Stimulated activated CD8-positive, alpha-beta memory T cell treated with anti-CD3 and anti-CD28 coated beads, Interleukin-12 subunit alpha, Interleukin-12 subunit beta, amount 100 ng/mL, for 1 hour (primary cell): ENCODE results near the gene ATAD1.
"Not testable (repeated sequence)": the region's sequence is repeated elsewhere in the genome, so short reads cannot be mapped to it uniquely, and the experiment has no call there.

Experiments
- DNase-seq: peaks from one replicate; pipeline ENCODE4 v3.0.0-alpha.2; 2020; ENCODE audit warnings: low read depth

The ATAD1 gene

GRCh38 chr10:87753995-87754866 lies 63.8 kb downstream of the ATAD1 start:
- no peak for DNase-seq

DNA sequence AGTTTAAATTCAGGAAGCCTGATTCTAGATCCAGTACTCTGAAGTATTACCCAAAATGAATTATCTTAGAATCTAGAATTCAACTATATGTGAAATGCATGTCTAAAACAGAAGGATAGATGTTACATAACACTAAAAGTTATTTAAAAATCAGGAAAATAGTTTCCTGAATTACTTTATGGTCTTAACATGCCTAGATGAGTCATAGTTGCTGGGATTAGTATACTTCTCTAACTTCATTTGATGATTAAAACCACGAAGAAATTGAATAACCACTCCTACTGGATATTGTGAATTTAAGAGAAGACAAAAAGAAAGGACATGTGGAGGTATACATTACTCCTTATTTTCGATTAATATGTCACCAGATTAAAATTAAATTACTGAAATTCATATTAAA lies 65.5 kb downstream of the ATAD1 start:
- no peak for DNase-seq

DNA sequence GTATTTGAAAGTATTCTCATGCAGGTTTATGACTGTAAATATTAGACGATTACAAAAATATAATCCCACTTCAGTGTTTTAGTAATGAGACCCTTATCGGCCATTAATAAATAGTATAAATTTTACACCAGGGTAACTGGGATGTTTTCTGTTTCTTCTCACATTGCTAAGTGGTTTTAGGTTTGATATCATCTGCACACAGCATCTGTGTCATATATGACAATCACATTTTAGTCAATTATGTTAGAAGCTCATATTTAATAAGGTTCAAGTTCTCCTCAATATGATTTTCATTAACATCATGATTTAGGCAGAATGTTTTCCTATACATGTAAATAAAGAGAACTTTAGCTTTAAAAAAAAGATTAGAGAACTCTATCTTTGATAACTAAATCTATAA lies 66.8 kb downstream of the ATAD1 start:
- DNase-seq, result no peak

- DNase-seq, result no peak
Observed at GRCh38 chr10:87750817-87751216, 67.2 kb downstream of the ATAD1 start.

GRCh38 chr10:87750001-87750671 lies 67.9 kb downstream of the ATAD1 start:
- no peak for DNase-seq

- DNase-seq, result not testable (repeated sequence)
Observed at GRCh38 chr10:87748244-87748643, 69.8 kb downstream of the ATAD1 start.

- no peak for DNase-seq
Observed at GRCh38 chr10:87746911-87747310, 71.1 kb downstream of the ATAD1 start.

DNA sequence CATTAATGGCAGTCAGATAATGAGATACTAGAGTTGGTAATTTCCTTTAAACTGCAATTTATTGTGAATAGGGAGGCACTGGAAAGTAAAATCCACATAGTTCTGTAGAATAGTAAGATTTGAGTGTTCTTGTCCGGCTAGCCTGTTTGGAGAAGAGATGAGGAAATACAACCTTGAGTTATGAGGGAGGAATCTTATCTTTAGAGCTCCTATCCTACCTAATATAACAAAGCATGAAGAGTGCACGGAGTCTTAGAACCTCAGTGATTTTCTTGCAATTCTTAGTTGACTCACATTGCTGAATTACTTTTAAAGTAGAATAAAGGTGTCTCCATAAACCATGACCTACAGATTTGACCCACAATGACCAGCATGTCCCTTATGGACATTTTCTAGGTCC lies 73.4 kb downstream of the ATAD1 start:
- no peak for DNase-seq

DNA sequence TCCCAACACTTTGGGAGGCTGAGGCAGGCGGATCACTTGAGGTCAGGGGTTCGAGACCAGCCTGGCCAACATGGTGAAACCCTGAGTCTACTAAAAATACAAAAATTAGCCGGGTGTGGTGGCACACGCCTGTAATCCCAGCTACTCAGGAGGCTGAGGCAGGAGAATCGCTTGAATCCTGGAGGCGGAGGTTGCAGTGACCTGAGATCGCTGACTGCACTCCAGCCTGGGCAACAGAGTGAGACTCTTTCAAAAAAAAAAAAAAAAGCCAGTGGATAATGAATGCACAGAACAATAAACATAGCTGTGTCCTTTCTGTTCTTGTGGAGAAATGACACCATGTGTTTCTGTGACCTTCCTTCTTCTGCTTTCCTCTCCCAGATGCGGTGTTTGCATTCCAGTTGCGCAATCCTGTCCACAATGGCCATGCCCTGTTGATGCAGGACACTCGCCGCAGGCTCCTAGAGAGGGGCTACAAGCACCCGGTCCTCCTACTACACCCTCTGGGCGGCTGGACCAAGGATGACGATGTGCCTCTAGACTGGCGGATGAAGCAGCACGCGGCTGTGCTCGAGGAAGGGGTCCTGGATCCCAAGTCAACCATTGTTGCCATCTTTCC lies 74.9 kb downstream of the ATAD1 start:
- DNase-seq, result not testable (repeated sequence)

DNA sequence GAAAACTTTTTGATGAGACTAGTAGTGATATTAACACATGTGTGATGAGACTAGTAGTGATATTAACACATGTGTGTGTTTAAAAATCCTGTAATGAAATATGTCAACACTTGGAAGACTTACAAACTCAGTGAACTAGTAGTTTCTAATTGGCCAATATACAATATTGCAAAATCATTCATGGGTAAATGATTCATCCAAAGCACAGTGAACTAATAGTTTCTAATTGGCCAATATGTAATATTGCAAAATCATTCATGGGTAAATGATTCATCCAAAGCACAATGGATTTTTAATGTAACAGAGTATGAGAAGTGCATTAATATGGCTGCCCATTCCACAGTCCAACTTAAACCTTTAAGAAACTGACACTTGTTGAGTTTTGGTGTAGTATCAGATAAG lies 77.8 kb downstream of the ATAD1 start:
- no peak for DNase-seq

GRCh38 chr10:87739703-87740102 lies 78.3 kb downstream of the ATAD1 start:
- DNase-seq, result no peak

DNA sequence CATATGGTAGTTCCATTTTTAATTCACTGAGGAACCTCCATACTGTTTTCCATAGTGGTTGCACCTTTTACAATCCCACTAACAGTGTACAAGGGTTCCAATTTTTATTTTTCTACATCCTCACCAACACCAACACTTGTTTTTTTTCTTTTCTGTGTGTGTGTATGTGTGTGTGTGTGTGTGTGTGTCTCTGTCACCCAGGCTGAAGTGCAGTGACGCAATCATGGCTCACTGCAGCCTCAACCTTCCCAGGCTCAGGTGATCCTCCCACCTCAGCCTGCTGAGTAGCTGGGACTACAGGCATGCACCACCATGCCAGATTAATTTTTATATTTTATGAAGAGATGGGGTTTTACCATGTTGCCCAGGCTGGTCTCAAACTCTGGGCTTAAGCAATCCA lies 79.8 kb downstream of the ATAD1 start:
- not testable (repeated sequence) for DNase-seq

DNA sequence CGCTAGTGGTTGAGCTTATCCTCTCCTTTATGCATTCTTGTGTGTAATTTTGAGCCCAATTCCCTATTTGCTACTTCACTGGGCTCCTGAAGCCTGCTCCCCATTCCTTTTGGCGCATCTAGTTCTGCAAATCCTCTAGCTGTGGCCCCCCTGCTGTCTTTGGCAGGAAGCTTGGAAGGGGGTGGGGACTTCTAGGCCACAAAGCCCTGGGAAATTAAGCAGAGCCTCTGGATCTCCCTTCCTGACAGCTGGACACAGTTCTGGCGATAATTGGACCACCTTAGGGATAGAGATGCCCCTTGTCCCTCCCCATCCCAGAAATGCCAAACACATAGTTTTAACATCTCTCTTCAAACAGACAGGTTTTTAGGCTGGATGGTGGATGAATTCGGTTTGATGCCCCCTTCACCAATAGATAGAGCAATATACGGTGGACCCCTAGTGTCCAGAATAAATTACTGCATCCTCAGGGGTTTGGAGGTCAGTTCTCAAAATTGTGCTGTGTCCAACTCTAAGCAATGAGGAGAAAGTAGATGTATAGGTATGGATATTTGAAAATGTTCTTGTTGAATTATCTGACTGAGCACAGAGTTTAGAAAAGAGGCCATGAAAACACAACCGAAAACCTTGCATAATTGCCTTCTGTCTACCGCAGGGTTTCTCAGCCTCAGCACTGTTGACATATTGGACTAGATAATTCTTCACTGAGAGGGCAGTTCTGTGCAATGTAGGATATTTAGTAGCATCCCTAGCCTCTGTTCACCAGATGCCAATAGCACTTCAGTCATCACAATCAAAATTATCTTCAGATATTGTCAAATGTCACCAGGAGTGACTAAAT lies 82.8 kb downstream of the ATAD1 start:
- DNase-seq, result no peak

- no peak for DNase-seq
Observed at GRCh38 chr10:87733081-87733480, 84.9 kb downstream of the ATAD1 start.

- no peak for DNase-seq
Observed at GRCh38 chr10:87729940-87730339, 88.1 kb downstream of the ATAD1 start.

DNA sequence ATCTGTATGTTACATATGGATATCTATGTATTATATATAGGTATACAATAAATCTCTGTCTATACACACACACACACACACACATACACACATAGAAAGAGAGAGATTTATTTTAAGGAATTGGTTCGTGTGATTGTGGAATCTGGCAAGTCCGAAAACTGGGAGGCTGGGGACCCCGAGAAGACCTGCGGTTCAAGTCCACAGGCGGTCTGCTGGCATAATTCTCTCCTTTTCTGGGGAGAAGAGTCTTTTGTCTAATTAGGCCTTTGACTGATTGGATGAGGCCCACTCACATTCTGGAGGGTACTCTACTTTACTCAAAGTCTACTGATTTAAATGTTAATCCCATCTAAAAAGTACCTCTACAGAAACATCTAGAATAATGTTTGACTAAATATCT lies 93.2 kb downstream of the ATAD1 start:
- no peak for DNase-seq

GRCh38 chr10:87723500-87723899 lies 94.5 kb downstream of the ATAD1 start:
- DNase-seq, result no peak

DNA sequence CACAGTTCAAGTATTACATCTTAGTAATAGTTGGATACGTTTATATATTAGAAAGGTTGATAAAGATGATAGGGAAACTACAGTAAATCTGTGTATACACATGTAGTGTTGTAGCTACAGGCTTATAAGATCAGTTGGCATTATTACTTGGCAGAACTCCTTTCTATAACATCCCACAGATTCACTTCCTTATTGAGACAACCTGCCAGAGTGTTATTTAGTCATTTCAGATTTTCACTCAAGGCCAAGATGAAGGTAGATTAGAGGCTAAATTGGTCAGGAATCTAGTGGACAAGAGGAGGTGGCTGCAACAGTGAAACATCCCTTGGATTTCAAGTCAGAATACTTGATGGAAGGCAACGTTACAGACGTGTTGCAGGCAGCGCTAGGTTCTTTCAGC lies 95.3 kb downstream of the ATAD1 start:
- DNase-seq, result no peak

GRCh38 chr10:87721781-87722180 lies 96.2 kb downstream of the ATAD1 start:
- no peak for DNase-seq

GRCh38 chr10:87720665-87721064 lies 97.4 kb downstream of the ATAD1 start:
- no peak for DNase-seq

- DNase-seq, result no peak
Observed at GRCh38 chr10:87716348-87716670, 101.7 kb downstream of the ATAD1 start.
